Stomach (tissue), 9 donors: ENCODE measurements around the gene SLC38A1. TPM values are rescaled to one million over a fixed set of nuclear protein-coding genes. Genes with fewer than 3 reads are reported as not detected.

Experiments
- DNase-seq, 2 donors: peaks; one replicate each; pipeline versions ENCODE4 v3.0.0 to v3.0.0-alpha.2; 2013 to 2019
- H3K27ac ChIP-seq, 5 donors: fragments of 200-600 bp in 4 of 5; sonication (generic) in 4 of 5; one replicate each; pipeline ENCODE4 v1.5.1; 2013 to 2019; ENCODE audit warnings: mild to moderate bottlenecking in 1 of 5, moderate library complexity in 1 of 5
- H3K27me3 ChIP-seq, 3 donors: fragments of 200-600 bp; sonication (generic); one replicate each; pipeline ENCODE4 v1.5.1; 2017 to 2019; ENCODE audit warnings: mixed run types in 1 of 3
- H3K36me3 ChIP-seq, 4 donors: fragments of 200-600 bp; sonication (generic); 1 replicate in 3 of 4; 2 replicates in 1 of 4; pipeline ENCODE4 v1.5.1; 2016 to 2019
- H3K4me1 ChIP-seq, 4 donors: fragments of 200-600 bp; sonication (generic); one replicate each; pipeline ENCODE4 v1.5.1; 2016 to 2019
- H3K4me3 ChIP-seq, 4 donors: fragments of 200-600 bp; sonication (generic) in 3 of 4; one replicate each; pipeline ENCODE4 v1.5.1; 2016 to 2019; ENCODE audit warnings: mild to moderate bottlenecking in 1 of 4
- H3K9me3 ChIP-seq, 4 donors: fragments of 200-600 bp; sonication (generic); one replicate each; pipeline ENCODE4 v1.5.1; 2016 to 2019
- EP300 ChIP-seq: sonication (generic); formaldehyde crosslinking; IDR thresholded peaks from one replicate; pipeline ENCODE4 v1.6.1; 2017; ENCODE audit warnings: antibody characterized with exemption
- POLR2A ChIP-seq, 4 donors: fragments of 450-650 bp; IDR thresholded peaks; one replicate each; pipeline ENCODE4 v1.6.1; 2016; ENCODE audit warnings: antibody characterized with exemption in 4 of 4, control low read depth in 2 of 4, mild to moderate bottlenecking in 1 of 4, moderate library complexity in 1 of 4
- POLR2AphosphoS5 ChIP-seq, 3 donors: sonication (generic); formaldehyde crosslinking; IDR thresholded peaks; one replicate each; pipeline ENCODE4 v1.6.1; 2016; ENCODE audit warnings: antibody characterized with exemption in 3 of 3
- WGBS, 5 donors: extraction: QIAGEN DNeasy Blood & Tissue Kit in 3 of 5; methylation state at CpG; one replicate each; pipeline versions ENCODE4 v1.1.5 to v1.1.7; 2013 to 2018; 5-methylcytosine and 5-hydroxymethylcytosine counted together
- intact Hi-C: fragments of 100-400 bp; cut with DNase I; formaldehyde crosslinking; loops from one replicate; pipeline ENCODE4 v1.15.1; 2023; ENCODE audit warnings: low total_unique reads
- polyA plus RNA-seq, 3 donors: library from polyadenylated mRNA; stranded (reverse); fragments of 200-250 nt; gene quantifications; one replicate each; pipeline ENCODE4 v1.2.3, GENCODE V29; 2013
- total RNA-seq, 5 donors: library from RNA; depleted of rRNA; stranded (reverse); fragments of >200 nt; gene quantifications; one replicate each; pipeline versions ENCODE4 v1.1.0 to v1.2.3, GENCODE V29; 2014 to 2016
- TF ChIP-seq, protein P1 (sequence below), 7 experiments: fragments of 450-650 bp in 4 of 7; fragments of 200-600 bp in 3 of 7; sonication (generic) in 3 of 7; IDR thresholded peaks; one replicate each; pipeline ENCODE4 v1.5.1; 2016 to 2019; ENCODE audit warnings: antibody characterized with exemption in 7 of 7, control low read depth in 2 of 7, mild to moderate bottlenecking in 1 of 7
- donor health status: healthy with polysubstance abuse.
- donor health status: Bipolar disorder and iron deficiency.
- donor health status: healthy.

SLC38A1 gene
- total and polyA plus RNA-seq, 8 donors, result 3.2 to 164 (median 51.6) TPM

DNA sequence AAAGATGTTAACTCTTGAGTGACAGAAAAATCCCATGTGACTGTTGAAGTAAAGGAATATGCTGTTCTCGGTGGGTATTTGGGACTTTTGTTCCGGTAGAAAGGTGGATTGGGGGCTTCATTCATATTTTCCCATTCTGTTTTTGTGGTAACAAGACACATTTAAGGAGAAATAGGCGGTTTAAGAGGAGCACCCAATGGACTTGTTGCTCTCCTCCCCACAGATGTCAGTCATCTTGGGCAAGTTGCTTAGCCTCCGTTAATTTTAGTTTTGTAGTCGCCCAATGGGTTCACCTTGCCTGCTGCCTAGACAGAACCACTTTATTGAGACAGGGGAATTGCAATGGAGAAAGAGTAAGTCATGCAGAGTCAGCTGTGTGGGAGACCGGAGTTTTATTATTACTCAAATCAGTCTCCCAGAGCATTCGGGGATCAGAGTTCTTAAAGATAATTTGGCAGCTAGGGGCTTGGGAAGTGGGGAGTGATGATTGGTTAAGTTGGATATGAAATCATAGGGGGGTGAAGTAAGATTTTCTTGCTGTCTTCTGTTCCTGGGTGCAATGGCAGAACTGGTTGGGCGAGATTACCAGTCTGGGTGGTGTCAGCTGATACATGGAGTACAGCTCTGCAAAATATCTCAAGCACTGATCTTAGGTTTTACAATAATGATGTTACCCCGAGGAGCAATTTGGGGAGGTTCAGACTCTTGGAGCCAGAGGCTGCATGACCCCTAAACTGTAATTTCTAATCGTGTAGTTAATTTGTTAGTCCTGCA lies 50.3 kb downstream of the SLC38A1 start:
- DNase-seq, result no peak
- H3K27me3 ChIP-seq, result no peaks in the 10 kb centered on the region
- H3K9me3 ChIP-seq, result no peaks in the 10 kb centered on the region
- H3K4me3 ChIP-seq, result no peak overlapping the region
- H3K4me1 ChIP-seq, result peaks cover 0 to 84% (median 40%) of the 10 kb centered on the region in 4 donors
- H3K27ac ChIP-seq, result peak overlapping the region in 4 of 5 donors; percentile 25 to 67 (median 58)
- intact Hi-C loops, result no loop called here
- peaks cover 0 to 6% (median 0%) of the 10 kb centered on the region in 4 donors for H3K36me3 ChIP-seq
- no peak for TF ChIP-seq EP300
- TF ChIP-seq, protein P1, sequence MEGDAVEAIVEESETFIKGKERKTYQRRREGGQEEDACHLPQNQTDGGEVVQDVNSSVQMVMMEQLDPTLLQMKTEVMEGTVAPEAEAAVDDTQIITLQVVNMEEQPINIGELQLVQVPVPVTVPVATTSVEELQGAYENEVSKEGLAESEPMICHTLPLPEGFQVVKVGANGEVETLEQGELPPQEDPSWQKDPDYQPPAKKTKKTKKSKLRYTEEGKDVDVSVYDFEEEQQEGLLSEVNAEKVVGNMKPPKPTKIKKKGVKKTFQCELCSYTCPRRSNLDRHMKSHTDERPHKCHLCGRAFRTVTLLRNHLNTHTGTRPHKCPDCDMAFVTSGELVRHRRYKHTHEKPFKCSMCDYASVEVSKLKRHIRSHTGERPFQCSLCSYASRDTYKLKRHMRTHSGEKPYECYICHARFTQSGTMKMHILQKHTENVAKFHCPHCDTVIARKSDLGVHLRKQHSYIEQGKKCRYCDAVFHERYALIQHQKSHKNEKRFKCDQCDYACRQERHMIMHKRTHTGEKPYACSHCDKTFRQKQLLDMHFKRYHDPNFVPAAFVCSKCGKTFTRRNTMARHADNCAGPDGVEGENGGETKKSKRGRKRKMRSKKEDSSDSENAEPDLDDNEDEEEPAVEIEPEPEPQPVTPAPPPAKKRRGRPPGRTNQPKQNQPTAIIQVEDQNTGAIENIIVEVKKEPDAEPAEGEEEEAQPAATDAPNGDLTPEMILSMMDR (IDR thresholded peaks at IDR 0.05), result no peak
- TF ChIP-seq POLR2A (IDR thresholded peaks at IDR 0.05), result no peak
- TF ChIP-seq POLR2AphosphoS5 (IDR thresholded peaks at IDR 0.05), result no peak
- 67 to 80% (median 75%) methylated on average over 10 of the region's 10 CpGs for WGBS, 5 donors

DNA sequence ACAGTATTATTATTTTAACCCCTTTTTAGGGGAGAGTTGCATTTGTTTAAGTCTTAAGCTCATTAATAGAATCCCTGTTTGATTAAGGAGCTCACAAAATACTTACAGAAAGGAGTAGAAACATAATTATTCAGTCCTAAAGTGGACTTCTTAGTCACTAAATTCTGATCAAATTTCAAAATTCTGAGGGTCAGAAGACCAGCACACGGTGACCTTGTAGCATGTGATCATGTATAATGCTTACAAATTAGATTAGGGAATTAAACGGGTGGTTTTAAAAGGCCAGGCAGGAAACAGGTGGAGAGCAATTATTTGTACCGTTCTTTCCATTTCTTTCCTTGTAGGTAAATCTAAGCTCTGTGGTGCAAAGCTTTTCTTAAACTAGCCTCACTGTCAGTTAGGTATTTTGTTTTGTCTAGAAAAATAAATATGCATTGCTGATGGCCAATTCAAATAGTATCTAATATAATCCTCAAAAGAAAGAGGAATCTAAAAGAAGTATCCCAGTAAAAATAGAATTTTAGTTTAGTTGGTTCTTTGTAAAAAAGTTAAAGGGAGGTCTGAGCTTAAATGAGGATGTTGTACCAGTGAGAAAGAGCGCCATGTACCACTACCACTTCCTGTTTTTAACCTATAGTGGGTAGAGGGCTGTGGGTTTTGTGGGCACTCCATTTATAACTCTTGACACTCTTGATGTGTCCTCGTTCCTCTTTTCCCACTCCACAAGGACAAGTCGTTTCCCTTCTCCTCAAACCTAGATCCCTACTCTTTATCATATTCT lies 51.1 kb downstream of the SLC38A1 start:
- Histone ChIP-seq H3K27ac (peak overlapping the region in 4 of 5 donors; percentile 50 to 67 (median 58)), H3K4me1 (peaks cover 1 to 80% (median 42%) of the 10 kb centered on the region in 4 donors), H3K9me3 (no peaks in the 10 kb centered on the region), H3K27me3 (no peaks in the 10 kb centered on the region), H3K36me3 (peaks cover 0 to 6% (median 0%) of the 10 kb centered on the region in 4 donors), H3K4me3 (no peak overlapping the region)
- no peak for TF ChIP-seq POLR2A (IDR thresholded peaks at IDR 0.05)
- peak in 2 of 3 donors; percentile 19 to 38 for TF ChIP-seq POLR2AphosphoS5 (IDR thresholded peaks at IDR 0.05)
- peak; percentile 34 to 67 for DNase-seq
- intact Hi-C loops, result no loop called here
- WGBS, 5 donors, result 51 to 66% (median 63%) methylated on average over 6 of the region's 6 CpGs

DNA sequence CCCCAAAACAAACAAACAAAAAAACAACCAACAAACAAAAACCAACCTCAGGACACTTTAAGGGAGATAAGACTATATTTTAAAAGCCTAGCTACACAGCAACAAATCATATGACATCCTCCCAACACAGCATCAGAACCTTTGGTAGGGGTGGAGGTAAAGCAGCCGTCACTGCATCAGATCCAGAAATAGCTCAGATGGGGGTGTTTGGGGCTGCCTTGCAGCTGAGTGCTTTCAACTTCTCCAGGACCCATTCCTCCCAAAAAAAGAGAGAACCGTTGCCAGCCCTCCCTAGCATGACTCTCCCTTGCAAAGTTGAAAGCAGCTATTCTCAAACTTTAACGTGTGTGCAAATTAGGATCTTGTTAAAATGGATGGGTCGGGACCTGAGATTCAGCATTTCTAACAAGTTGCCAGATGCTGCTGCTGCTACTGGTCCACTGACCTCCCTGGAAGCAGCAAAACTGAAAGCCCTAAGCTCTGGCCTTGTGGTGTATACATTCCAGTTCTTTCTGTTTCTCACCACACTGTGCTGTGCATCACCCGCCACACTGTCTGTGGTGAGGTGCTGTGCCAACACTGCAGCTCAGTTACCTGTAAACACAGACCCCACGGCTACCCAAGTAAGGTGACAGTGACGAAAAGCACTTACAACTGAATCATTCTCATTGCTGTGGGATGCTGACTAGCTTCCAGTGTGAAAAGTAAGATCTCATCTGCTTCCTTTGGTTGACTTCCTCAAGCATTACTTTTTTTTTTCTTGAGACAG lies 54.0 kb downstream of the SLC38A1 start:
- 56 to 75% (median 66%) methylated on average over 7 of the region's 7 CpGs for WGBS, 5 donors
- no peak overlapping the region for H3K4me3 ChIP-seq
- intact Hi-C loops, result no loop called here

DNA sequence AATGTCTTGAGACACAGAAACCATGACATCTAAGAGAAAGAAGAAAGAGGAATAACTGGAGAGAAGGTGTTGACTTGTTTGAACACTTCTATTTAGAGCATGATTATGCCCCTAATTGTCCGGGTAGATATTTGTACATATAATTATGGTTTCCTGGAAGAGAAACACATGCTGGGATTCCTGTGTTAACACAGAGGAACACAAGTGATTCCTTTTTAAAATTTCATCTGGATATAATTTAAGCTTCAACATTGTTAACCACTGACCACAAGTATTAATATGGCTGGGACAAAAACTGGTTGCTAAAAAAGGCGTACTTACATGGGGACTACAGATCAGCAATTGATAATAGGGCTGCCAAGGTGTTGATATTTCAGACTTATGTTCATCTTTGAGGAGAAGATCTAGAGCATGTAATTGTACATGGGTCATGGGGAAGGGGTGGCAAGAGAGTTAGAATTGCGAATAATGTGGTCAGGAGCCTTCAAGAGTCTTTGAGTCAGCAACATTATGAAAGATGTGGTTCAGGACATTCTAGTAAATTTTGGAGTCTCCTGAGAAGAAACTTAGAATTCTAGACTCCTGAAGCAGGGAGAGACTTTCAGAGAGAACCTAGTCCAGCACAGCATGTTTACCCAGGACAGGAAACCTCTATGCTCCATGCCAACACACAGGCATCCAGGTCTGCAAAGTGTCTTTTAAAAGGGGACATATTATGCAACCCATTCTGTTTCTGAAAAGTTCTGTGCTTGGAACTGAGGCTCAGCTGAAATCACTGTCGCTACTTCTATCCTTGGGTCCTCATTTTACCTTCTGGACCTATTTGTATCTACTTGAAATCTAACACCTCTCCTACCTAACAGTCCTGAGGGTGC lies 56.5 kb downstream of the SLC38A1 start:
- TF ChIP-seq, protein P1 (IDR thresholded peaks at IDR 0.05), result no peak
- no peak for TF ChIP-seq POLR2AphosphoS5 (IDR thresholded peaks at IDR 0.05)
- no peak for TF ChIP-seq EP300
- no peak for TF ChIP-seq POLR2A (IDR thresholded peaks at IDR 0.05)
- peak overlapping the region in 1 of 5 donors; percentile 76 for H3K27ac ChIP-seq
- 82 to 94% (median 88%) methylated on average over 4 of the region's 4 CpGs for WGBS, 5 donors
- H3K4me1 ChIP-seq, result peaks cover 14 to 81% (median 38%) of the 10 kb centered on the region in 4 donors
- no peak for DNase-seq
- no peaks in the 10 kb centered on the region for H3K27me3 ChIP-seq
- H3K36me3 ChIP-seq, result peaks cover 0 to under 1% (median 0%) of the 10 kb centered on the region in 4 donors
- intact Hi-C loops, result no loop called here
- no peak overlapping the region for H3K4me3 ChIP-seq
- no peaks in the 10 kb centered on the region for H3K9me3 ChIP-seq

More for the DNA sequence above, 54.0 kb downstream of the SLC38A1 start:
- Histone ChIP-seq H3K27me3 (no peaks in the 10 kb centered on the region), H3K9me3 (no peaks in the 10 kb centered on the region), H3K27ac (peak overlapping the region in 4 of 5 donors; percentile 49 to 67 (median 58)), H3K4me1 (peaks cover 11 to 75% (median 42%) of the 10 kb centered on the region in 4 donors), H3K36me3 (no peaks in the 10 kb centered on the region)
- peak in 2 of 3 donors; percentile 20 to 58 for TF ChIP-seq POLR2AphosphoS5 (IDR thresholded peaks at IDR 0.05)
- TF ChIP-seq POLR2A (IDR thresholded peaks at IDR 0.05), result no peak
- peak; percentile 45 to 74 for DNase-seq
